SK-N-SH treated with all-trans-retinoic acid at 6 μM for 48 hours (cell line): ENCODE measurements around the gene TH.

Experiments
- BACH2 ChIP-seq: fragments of 250-450 bp; sonication (Bioruptor Pico); IDR thresholded peaks from 2 replicates; pipeline ENCODE4 v1.9.0; 2021; ENCODE audit warnings: mild to moderate bottlenecking, borderline replicate concordance
- RARB ChIP-seq: fragments of 250-450 bp; sonication (Bioruptor Pico); IDR thresholded peaks from 2 replicates; pipeline ENCODE4 v1.8.0; 2021; ENCODE audit warnings: mild to moderate bottlenecking, moderate library complexity
- ZFP30 ChIP-seq: fragments of 450-650 bp; formaldehyde crosslinking; IDR thresholded peaks from 2 replicates; pipeline ENCODE4 v1.5.0; 2022; ENCODE audit warnings: mild to moderate bottlenecking, moderate library complexity
- TF ChIP-seq, protein P1 (sequence below): fragments of 250-450 bp; sonication (Bioruptor Pico); IDR thresholded peaks from 2 replicates; pipeline ENCODE4 v1.8.0; 2021; ENCODE audit warnings: low read depth, mild to moderate bottlenecking, moderate library complexity, borderline replicate concordance

- TF ChIP-seq, protein P1, sequence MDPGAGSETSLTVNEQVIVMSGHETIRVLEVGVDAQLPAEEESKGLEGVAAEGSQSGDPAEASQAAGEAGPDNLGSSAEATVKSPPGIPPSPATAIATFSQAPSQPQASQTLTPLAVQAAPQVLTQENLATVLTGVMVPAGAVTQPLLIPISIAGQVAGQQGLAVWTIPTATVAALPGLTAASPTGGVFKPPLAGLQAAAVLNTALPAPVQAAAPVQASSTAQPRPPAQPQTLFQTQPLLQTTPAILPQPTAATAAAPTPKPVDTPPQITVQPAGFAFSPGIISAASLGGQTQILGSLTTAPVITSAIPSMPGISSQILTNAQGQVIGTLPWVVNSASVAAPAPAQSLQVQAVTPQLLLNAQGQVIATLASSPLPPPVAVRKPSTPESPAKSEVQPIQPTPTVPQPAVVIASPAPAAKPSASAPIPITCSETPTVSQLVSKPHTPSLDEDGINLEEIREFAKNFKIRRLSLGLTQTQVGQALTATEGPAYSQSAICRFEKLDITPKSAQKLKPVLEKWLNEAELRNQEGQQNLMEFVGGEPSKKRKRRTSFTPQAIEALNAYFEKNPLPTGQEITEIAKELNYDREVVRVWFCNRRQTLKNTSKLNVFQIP (CRISPR knock-in tag) = no peak
- TF ChIP-seq ZFP30 (CRISPR knock-in tag) (no peak), RARB (CRISPR knock-in tag) (no peak), BACH2 (no peak)
Observed at GRCh38 chr11:2187280-2187707, 15.7 kb upstream of the TH start.
